Muscle of back (tissue), 11 donors: ENCODE measurements around the gene ZFP64. TPM values are rescaled to one million over a fixed set of nuclear protein-coding genes. Genes with fewer than 3 reads are reported as not detected.

Source experiments
- DNase-seq, 3 donors: peaks; one replicate each; pipeline versions ENCODE4 v3.0.0 to v3.0.0-alpha.2; 2013
- polyA plus RNA-seq, 10 donors: library from polyadenylated mRNA; unstranded; fragments of 120-200 nt; gene quantifications; one replicate each; pipeline ENCODE4 v1.2.1, GENCODE V29; 2013; ENCODE audit not compliant: insufficient read length in 10 of 10

ZFP64 gene
- polyA plus RNA-seq, 10 donors = 11.1 to 16.6 (median 12.7) TPM

DNA sequence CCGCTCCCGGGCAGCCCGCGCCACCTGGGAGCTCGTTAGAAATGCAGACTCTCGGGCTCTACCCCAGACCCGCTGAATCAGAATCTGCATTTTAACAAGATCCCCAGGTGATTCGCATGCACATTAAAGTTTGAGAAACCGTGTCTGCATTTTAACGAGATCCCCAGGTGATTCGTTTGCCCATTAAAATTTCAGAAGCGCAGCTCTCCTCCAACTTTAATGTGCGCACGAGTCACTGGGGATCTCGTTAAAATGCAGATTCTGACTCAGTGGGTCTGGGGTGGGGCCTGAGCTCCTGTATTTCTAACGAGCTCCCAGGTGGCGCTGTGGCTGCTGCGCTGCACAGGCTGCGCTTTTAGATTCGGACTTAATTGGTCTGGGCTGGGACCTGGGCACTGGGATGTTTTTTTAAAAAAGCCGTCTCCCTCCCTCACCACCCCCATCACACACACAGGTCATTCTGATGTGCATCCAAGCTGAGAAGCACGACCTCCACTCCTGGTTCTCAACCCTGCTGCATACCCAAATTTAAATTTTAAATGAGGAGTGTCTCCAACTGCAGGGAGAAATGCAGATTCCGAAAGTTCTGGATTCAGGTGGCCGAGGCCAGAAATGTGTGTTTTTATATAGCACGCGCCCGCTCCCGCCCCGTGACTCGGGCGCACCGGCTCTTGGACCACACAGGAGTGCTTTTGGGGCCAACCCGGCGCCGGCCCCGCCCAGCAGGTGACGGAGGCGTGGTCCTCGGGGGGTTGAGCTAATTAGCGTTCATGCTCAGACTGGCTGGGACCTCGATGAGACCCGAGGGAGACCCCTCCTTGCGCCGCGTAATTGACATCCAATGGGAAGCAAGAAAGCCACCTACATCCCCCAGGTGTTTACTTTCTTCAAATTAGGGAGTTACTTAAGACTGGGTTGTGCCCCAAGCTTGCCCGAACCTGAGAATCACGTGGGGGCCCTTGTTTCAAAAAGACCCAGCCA is 85.8 kb downstream of the ZFP64 start:
- peak; percentile 7 to 43 (median 16) for DNase-seq

DNA sequence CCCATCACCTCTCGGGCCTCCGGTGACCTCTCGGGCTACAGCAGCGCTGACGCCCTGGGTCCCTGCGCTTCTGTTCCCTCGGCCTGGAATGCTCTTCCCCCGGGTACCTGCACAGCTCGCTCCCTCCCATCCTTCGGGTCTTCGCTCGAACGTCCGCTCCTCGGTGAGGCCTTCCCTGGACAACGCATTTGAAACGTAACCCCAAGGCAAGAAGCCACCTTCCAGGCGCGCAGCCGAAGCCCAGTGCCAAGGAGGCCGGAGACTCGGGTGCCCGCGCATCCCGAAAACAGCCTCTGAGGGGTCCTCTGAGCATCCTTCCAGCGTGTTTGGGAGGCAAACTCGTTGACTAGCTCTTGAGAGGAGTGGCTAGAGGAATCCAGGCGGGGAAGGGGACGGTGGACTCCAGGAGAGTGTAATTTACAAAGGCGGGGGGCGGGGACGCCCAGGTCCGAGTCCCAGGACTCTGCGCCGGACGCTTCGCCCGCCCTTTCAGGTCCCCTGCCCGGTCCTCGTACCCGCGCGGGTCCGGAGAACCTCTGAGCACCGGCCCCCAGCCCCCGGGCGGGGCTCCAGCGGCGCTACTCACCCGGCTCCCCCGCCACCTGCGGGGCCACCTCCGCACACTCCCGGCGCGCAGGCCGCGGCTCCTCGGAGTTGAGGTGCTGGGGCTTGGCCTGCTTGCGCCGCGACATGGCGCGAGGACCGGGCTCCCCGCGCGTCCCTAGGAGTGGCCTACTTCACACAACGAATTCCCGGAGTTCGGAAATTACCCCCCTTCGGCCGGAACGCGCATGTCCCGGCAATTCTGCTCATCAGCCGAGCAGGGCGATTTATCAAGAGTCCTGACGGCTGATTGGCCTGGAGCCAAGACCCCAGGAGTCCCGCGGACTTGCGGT is 86.8 kb downstream of the ZFP64 start:
- peak; percentile 34 to 77 (median 58) for DNase-seq

DNA sequence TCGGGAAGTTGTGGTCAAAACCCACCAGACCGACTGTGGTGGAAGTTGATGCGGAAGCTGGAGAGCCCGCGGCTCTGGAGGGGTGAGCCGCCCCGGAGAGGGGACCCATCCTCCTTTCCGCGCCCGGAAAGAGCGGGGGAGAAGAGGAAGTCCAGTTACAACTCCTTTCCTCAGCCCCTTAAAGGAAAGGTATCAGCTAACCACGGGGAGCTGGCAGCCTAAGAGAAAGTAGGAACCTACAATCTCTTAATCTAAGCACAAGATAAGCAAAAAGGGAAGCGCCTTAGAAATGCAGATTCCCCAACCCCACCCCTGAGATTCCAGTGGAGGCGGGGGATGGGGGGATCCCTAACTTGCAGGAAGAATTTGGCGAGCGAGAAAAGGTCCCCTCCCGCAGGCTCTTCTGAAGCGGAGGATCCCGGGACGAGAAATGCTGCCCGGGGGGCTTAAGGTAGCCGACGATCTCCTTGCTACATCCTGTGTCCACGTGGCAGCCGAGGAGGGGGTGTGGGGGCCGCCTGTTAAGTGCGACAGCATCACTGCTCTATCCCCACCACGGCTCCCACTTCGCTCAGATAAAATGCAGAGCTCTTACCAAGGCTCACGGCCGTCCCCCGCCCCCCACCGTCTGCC is 87.5 kb downstream of the ZFP64 start:
- peak; percentile 17 to 73 (median 40) for DNase-seq

DNA sequence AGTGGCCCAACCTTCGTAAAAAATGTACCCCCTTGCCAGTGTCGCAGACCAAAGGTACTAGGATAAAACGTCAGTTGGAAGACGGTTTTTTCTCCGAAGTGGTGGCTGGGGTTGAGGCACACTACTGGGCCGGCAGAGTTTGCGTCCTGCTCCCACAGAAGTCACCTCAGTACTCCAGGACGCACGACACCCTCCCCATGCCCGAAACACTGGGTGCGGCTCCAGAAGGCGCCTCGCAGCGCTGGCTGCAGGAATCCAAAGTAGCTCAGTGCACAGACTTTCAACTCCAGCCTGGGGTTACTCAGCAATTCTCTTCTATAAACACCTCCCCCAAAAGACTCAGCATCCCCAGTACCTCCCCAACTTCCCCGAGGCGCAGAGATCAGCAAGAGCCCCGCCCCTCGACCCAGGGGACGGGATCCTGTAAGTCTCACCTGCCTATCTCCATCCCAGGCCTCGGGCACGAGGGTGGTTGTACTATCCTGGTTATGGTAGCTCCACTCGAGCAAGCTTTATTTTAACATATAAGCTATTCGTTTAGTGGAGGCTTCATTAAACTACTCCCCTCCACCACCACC is 88.2 kb downstream of the ZFP64 start:
- DNase-seq = peak; percentile 19 to 57 (median 31)

DNA sequence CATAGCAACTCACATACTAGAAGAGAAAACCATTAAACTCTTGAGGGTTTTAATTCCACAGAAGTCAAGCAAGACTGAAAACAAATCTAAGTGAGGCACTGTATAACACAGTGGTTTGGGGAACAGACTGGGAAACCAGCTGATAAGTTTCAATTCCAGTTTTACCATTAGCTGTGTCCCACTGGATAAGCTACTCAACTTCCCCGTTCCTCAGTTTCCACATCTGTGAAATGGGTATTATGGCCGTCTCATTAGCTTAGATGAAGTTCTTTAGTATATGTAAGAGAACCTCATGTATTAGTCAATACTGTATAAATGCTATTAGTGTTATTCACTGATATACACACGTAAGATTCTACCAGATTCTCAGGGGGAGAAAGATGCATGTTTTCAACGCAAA is 89.0 kb downstream of the ZFP64 start:
- no peak for DNase-seq

DNA sequence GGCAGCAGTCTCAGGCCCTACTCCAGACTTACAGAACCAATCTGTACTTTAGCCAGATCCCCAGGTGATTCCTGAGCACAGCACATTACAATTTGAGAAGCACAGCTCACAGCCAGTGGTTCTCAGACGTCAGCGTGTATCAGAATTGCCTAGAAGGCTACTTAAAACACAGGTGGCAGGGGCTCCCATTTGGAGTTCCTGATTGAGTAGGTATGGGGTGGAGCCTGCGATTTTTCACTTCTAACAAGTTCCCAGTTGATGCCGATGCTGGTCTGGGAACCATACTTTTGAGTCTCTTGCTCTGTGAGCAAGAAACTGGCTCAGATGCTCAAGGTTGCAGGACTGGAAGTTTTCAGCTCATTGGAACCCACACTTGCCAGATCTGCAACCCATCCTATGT is 89.5 kb downstream of the ZFP64 start:
- DNase-seq = no peak
